GM21529 (cell line): ENCODE results near the gene ZNF326.
"Not testable (repeated sequence)": the region's sequence is repeated elsewhere in the genome, so short reads cannot be mapped to it uniquely, and the experiment has no call there.

ENCODE experiments used
- ATAC-seq: cut with Tn5 transposase; IDR thresholded peaks from one replicate; pipeline ENCODE4 v1.9.1; 2021; ENCODE audit not compliant: unreplicated experiment

Gene ZNF326

DNA sequence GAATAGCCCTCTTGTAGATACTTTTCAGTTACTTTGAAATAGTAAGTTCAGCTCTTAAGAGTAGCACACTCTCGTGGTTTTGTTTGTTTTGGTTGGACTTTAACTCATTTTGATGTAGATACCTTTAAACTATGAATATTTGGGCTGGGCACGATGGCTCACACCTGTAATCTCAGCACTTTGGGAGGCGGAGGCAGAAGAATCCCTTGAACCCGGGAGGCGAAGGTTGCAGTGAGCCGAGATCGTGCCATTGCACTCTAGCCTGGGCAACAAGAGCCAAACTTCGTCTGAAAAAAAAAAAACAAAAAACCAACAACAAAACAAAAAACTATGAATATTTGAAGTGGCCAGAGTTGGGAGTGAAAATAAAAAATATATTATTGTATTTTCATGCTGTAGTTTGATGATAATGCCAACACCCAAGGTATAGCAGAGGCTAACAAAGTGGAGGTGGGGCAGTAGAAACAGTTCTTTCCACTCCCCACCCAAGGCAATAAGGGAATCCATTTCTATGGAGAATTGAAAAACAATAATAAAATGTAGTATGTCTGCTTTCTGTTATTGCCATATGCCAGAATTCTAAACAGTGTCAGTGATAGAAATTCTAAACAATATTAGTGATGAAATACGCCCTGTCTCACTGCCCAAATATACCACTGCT is 1.7 kb downstream of the ZNF326 start:
- no peak for ATAC-seq

DNA sequence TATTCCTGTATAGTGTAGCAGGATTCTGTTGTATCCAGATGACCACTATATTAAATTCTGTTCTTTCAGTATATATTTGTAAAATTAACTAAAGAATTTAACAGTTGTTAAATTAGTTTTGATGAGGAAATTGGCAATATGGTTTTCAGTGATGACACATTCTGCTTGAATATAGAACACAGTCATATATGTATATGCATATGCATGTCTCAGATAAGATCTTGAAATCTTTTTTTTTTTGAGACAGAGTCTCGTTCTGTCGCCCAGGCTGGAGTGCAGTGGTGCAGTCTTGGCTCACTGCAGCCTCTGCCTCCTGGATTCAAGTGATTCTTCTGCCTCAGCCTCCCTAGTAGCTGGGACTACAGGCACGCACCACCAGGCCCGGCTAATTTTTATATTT is 2.2 kb downstream of the ZNF326 start:
- ATAC-seq = not testable (repeated sequence)

DNA sequence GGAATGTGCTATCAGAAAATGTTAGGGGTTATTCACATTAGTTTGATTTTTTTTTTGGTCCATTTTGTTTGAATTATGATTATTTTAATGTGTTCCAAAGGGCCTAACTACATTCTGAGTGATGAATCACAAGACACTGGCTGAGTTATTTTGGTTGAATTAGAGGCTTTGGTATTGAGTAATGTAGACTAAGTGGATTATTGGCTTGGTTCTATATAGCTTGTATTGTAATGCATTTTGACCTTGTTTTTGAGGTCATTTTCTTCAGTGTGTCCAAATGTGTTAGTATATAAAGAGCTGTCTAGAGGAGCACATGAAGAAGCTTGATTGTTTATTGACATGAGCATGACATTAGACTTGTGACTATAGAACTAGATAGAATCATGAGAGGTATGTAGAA is 3.4 kb downstream of the ZNF326 start:
- ATAC-seq = no peak

DNA sequence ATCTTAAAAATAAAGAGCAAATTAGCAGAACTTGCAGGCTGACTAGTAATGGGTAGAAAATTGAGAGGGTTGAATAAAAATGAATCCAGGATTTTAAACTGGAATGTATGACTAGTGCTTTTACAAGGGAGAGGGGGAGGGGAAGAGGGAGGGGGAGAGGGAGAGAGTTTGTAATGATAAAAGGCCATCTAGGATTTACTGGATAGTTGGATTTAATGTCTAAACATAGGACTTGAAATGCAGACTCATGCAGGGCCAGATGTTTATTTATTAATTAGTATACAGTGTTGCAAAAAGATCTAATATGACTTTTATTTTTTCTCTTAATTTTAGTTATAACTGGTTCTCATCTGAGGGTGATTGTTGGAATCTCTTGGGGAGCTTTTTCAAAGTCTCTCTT is 4.3 kb downstream of the ZNF326 start:
- ATAC-seq = no peak

DNA sequence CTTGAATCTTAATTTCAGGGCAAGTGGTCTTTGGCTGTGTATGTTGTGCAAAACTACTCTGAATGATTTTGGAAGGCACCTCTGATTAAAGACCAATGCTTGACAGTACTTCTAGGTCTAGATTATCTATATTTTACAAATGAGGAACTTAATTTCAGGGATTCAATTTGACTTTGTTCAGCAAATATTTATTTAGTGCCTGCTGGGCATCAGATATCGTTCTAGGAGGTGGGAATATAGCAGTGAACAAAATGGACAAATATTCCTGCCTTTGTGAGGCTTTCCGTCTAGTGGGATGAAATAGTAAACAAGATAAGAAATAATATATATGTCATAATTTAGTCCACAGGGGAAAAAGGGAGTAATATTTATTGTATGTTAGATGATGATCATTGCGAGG is 4.7 kb downstream of the ZNF326 start:
- no peak for ATAC-seq

DNA sequence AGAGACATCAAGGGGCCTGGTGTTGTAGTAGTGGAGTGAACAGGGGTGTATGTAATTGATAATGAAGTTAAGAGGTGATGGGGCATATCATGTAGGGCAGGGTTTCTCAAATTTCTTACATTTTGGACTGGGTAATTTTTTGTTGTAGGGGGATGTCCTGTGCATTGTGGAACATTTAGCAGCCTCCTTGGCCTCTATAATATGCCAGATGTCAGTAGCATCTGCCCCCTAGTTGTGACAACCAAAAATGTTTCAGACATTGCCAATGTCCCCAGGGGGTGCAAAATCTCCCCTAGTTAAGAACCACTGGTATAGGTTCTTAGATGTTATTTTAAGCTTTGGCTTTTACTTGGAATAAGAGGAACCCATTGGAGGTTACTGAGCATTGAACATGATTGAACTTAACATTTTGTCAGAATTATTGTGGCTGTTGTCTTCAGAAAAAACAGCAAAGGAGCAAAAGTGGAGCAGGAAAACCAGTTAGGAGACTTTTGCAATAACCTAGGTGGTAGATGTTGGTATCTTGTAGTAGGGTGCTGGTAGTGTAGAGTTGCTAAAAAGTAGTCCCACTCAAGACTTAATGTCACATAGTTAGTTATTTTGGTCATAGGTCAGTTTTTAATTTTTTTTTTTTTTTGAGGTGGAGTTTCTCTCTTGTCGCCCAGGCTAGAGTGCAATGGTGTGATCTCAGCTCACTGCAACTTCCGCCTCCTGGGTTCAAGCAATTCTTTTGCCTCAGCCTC is 6.2 kb downstream of the ZNF326 start:
- no peak for ATAC-seq

DNA sequence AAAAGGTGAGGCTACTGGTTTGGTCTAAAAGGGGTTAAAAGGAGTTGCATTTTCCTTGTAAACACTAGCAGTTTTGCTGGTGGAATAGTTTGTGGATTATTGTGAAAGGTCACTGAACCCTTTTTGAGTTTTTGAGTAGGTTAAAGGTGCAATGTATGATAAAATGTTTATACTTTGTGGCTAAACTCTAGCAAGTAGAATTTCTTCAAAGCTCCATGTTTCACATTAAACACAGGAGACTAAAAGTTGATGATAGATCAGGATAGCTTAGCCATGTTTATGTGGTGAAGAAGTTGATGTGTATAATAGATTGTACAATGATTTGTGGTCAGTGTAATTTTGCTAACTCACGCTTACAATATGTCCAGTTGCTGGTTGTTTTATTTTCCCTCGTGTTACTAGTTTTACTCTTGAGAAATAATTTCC is 13.1 kb downstream of the ZNF326 start:
- ATAC-seq = no peak

DNA sequence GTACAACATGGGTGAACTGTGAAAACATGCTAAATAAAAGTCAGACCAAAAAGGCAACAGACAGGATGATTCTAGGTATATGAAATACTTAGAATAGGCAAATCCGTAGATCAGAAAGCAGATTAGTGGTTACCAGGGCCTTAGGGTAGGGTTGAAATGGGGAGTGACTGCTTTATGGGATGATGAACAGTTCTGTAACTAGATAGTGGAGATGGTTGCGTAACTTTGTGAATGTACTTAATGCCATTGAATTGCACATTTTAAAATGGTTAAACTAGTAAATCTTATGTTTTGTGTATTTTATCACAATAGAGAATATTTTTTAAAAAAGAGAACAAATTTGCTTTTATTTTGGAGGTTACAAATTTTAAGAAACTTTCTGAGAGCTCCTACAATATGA is 17.4 kb downstream of the ZNF326 start:
- ATAC-seq = no peak

DNA sequence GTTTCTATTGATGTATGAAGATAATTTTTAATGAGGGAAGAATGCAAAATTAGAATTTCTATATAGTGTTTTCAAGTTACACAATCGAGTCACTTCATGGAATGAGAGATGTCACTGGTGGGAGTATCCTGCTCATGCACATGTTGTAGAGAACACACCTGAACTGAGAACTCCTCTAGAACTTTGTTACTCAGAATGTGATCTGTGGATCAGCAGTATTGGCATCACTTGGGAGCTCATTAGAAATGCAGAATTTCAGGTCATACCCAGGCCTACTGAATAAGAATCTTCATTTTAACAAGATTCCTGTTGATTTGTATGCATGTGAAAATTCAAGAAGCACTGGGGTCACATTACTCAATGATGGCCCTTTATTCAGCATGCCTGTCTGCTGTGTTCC is 28.8 kb downstream of the ZNF326 start:
- ATAC-seq = no peak

DNA sequence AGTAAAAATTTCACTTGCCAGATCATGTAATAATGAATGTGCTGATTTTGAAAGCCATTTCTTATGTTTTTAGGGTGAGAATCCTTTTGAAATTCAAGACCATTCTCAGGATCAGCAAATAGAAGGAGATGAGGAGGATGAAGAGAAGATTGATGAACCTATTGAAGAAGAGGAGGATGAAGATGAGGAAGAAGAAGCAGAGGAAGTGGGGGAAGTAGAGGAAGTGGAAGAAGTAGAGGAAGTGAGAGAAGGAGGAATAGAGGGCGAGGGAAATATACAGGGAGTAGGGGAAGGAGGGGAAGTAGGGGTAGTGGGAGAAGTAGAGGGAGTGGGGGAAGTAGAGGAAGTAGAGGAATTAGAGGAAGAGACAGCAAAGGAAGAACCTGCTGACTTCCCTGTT is 32.4 kb downstream of the ZNF326 start:
- ATAC-seq = no peak

DNA sequence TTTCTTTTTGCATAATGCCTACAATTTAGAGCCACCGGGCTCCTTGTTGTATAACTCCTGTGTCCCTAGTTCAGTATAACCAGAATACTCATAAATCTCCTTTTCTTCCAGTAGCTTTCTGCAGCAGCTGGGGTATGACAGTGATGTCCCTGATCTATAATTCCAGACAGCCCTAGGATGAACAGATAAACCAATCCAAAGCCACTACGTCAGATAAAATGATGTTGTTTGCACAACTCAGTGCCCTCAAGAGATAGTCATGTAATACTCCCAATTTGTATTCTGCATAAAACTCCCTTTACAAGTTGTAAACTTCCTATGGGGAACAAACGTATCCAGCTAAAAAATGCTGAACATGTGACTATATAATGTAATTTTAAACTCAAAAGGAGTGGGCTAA is 44.7 kb downstream of the ZNF326 start:
- no peak for ATAC-seq

DNA sequence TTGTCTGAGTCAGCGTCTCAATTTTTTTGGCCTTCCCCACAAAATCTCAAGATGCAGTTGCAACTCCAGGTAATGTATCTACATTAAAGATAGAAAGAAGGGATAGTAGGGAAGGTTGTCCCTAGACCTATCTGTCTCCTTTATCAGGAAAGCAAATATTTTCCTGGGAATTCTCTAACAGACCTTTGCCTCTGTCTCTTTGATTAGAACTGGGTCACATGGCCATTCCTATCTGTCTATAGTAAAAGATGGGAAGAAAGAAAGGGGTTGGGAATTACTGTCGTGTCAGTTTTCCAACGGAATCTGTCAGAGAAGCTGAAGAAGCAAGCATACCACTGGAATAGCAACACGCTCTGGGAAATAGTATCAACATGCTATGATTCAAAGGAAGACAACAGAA is 48.7 kb downstream of the ZNF326 start:
- ATAC-seq = no peak

DNA sequence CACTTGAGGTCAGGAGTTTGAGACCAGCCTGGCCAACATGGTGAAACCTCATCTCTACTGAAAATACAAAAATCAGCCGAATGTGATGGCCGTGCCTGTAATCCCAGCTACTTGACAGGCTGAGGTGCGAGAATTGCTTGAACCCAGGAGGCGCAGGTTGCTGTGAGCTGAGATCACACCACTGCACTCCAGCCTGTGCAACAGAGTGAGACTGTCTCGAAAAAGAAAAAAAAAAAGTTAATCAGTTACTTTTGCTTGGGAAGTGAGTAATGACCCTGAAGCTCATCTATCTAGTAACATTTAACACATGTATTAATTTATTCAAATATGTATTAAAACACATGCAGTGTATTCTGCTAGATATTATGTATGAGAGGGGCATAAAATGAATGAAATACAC is 49.4 kb downstream of the ZNF326 start:
- no peak for ATAC-seq

DNA sequence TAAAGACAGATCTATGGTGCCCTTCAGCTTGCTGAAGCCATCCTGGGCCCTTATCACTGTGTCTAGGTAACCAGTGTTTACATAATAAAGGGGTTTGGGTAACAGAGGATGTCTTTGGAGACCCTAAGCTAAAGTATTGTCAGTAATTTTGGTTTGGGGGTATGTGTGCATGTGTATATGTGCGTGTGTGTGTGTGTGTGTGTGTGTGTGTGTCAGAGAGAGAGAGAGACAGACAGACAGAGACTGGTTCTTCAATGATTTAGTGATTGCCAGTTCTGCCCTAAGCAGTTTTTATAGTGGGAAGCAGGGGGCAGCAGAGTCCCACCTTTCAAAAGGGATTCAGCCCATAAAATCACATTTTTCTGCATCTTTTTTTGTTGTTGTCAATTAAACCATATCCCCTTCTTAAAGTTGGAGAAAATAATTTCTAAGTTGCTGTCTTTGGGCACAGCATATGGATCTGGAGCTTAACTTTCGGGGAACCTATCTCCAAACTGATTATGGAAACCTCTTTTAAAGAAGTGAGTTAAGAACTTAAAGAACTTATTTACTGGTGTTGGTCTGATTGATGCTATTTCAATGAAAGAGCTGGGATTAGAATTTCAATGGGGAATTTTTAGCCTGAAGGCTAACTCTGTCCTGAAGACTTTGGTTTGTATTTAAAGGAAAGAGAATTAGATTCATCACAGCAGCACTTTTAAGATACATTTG is 51.1 kb downstream of the ZNF326 start:
- no peak for ATAC-seq

DNA sequence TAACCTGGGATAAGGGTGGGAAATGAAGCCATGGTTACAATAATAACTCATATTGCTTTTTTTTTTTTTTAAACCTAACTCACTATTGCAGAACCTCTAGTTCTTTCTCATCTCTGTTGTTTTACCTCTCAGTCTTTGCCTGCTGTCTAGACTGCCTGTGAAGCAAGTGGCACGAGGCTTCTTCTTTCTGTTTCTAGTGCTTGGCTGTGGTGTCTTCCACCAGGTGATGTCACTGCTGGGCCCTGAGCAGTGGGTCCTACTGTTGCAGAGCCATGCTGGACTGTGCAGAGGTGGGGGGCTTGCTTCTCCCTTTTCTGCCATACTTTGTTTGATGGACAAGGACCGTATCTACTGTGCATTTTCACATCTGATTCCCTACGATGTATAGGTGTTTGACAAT is 51.7 kb downstream of the ZNF326 start:
- ATAC-seq = peak; percentile 59

DNA sequence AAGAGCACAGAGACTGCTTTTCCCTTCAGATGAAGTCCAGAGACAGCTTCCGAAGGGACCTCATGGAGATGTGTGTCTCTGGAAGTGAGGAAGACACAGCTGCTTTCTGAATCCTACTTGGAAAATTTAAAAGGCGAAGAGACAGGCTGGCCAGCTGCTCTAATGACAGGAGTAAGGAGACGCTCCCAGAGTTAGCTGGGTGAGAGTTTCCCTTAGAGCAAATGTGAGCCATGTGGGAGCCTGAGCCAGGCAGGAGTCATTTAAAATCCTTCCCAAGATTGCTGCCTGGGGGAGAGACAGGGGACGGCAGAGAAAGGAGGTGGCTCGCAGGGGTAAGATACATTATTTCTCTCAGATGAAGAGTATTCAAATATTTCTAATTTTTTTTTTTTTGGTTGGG is 53.1 kb downstream of the ZNF326 start:
- no peak for ATAC-seq

DNA sequence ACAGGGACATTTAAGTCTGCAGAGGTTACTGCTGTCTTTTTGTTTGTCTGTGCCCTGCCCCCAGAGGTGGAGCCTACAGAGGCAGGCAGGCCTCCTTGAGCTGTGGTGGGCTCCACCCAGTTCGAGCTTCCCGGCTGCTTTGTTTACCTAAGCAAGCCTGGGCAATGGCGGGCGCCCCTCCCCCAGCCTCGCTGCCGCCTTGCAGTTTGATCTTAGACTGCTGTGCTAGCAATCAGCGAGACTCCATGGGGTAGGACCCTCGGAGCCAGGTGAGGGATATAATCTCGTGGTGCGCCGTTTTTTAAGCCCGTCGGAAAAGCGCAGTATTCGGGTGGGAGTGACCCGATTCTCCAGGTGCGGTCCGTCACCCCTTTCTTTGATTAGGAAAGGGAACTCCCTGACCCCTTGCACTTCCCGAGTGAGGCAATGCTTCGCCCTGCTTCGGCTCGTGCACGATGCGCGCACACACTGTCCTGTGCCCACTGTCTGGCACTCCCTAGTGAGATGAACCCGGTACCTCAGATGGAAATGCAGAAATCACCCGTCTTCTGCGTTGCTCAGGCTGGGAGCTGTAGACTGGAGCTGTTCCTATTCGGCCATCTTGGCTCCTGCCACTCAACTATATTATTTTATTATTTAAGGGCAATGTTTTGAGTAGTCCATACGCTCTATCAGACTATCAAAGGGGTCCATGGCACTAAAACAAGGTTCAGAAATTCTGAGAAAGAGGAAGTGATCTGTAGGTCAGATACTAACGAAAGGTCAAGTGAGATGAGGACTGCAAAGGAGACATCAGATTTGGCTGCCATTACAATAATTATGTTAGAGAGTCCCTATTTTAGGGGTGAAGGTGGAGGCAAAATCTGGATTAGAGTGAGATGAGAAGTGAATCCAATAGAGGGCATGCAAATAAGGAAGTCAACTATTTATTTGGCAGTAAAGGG is 68.1 kb downstream of the ZNF326 start:
- ATAC-seq = not testable (repeated sequence)

DNA sequence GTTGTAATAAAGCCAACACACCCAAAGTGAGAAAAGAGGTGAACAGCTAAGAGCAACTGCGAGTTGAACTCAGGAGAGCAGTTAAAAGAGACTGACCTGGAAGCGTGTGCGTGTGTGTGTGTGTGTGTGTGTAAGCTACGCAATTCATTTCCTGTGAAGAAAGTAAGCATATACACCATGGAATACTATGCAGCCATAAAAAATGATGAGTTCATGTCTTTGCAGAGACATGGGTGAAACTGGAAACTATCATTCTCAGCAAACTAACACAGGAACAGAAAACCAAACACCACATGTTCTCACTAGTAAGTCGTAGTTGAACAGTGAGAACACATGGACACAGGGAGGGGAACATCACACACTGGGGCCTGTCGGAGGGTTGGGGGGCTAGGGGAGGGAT is 69.2 kb downstream of the ZNF326 start:
- not testable (repeated sequence) for ATAC-seq

DNA sequence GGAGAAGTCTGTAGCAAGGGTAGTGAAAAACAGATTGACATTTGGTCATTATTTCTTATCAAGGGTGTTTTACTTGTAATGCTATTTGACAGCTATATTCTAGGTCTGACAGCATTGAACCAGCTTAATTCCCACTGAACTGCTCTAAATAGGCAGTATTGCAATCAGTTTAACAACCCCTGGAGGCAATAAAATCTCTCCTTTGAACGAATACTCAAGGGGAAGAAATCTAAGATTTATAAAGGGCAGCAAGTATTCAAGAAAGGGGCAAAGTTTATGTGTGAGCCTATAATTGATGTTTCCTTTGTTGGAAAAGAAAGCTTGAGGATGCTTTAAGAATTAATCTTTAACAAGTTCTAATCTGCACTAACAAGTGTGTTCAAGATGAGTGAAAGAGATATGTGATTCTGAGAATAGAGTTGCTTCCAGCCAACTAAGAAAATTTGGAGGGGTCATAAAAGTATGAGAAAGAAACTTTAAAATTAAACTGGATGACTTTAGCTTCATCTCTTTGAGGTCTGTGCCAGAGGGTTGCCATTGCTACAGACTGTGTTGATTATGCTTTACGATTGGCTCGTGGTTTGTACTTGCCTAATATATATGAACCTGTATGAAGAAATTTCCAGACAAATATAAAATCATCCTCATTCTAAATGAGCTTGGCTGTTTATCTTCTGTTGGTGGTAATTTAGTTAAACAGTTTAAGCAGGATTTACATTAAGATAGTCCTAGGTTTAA is 72.5 kb downstream of the ZNF326 start:
- no peak for ATAC-seq

DNA sequence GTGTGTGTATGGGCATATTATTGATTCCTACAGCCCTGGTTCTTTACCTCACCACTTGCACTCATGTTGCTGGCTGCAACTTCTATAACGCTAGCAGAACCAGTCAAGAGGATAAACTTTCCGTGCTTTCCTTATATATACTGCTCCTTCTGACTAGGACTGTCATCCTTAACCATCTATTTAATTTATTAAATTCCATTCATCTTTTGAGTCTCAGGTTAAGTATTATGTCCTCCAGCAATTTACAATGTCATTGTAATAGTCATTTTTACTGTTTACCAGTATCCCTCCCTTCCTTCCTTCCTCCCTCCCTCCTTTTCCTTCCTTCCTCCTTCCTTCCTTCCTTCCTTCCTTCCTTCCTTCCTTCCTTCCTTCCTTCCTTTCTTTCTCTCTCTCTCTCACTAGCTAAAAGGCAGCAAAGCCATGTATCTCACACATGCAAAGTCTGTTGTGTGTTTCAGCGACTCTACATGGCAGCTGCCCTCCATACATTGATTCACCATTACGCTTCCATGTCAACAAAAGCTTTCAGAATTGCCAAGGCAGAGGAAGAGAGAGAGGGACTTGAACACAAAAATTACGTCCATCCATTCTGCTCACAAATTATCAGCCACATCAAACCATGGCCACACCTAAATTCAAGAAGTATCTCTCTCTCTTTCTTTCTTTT is 73.8 kb downstream of the ZNF326 start:
- no peak for ATAC-seq
